ENCODE data around the gene SLC66A2. TPM values are rescaled to one million over a fixed set of nuclear protein-coding genes. Genes with fewer than 3 reads are reported as not detected.

SLC66A2 gene
- total RNA-seq, 3 donors from 2014 or later (not counting 1 experiment from before 2014, with no cell fraction given) = 51.2 to 62.4 (median 54.1) TPM

- intact Hi-C loops (cut with micrococcal nuclease) = no loop called here
- Histone ChIP-seq H3K27ac (ENCODE audit: low read length) (no peak overlapping the region), H3K9me3 (ENCODE audit: control insufficient read depth, insufficient read depth, low read length) (no peaks in the 10 kb centered on the region), H3K36me3 (ENCODE audit: control insufficient read depth, insufficient read depth, low read length) (no peaks in the 10 kb centered on the region), H3K27me3 (ENCODE audit: control insufficient read depth, insufficient read depth, low read length) (no peaks in the 10 kb centered on the region), H3K4me1 (ENCODE audit: control insufficient read depth, insufficient read depth, low read length) (no peaks in the 10 kb centered on the region), H3K4me3 (ENCODE audit: low read length) (no peak overlapping the region)
- ATAC-seq (no peak), DNase-seq (no peak)
- Mint-ChIP-seq H3K4me3 (no peak overlapping the region), H3K27me3 (ENCODE audit: low read depth in 2 of 2) (no peaks in the 10 kb centered on the region), H3K4me1 (no peaks in the 10 kb centered on the region), H3K9me3 (no peaks in the 10 kb centered on the region), H3K36me3 (no peaks in the 10 kb centered on the region), H3K27ac (no peak overlapping the region)
- 93% methylated on average over 15 of the region's 15 CpGs for WGBS (ENCODE audit: insufficient coverage)
- no peak for TF ChIP-seq CTCF (IDR thresholded peaks at IDR 0.05)
These were observed 75.9 kb downstream of the SLC66A2 start for GRCh38 chr18:79875531-79875919.

GRCh38 chr18:79874553-79875530 lies 76.6 kb downstream of the SLC66A2 start:
- WGBS (ENCODE audit: insufficient coverage) = 80% methylated on average over 22 of the region's 24 CpGs
- no peak for DNase-seq

GRCh38 chr18:79873449-79874110 lies 77.9 kb downstream of the SLC66A2 start:
- Histone ChIP-seq H3K27ac (ENCODE audit: low read length) (no peak overlapping the region), H3K36me3 (ENCODE audit: control insufficient read depth, insufficient read depth, low read length) (no peaks in the 10 kb centered on the region), H3K27me3 (ENCODE audit: control insufficient read depth, insufficient read depth, low read length) (no peaks in the 10 kb centered on the region), H3K9me3 (ENCODE audit: control insufficient read depth, insufficient read depth, low read length) (no peaks in the 10 kb centered on the region), H3K4me3 (ENCODE audit: low read length) (no peak overlapping the region), H3K4me1 (ENCODE audit: control insufficient read depth, insufficient read depth, low read length) (no peaks in the 10 kb centered on the region)
- intact Hi-C loops (cut with micrococcal nuclease) = no loop called here
- DNase-seq (no peak), ATAC-seq (no peak)
- H3K27ac Mint-ChIP-seq = no peak overlapping the region
- no peaks in the 10 kb centered on the region for H3K4me1 Mint-ChIP-seq
- no peaks in the 10 kb centered on the region for H3K36me3 Mint-ChIP-seq
- H3K27me3 Mint-ChIP-seq (ENCODE audit: low read depth in 2 of 2) = no peaks in the 10 kb centered on the region
- no peaks in the 10 kb centered on the region for H3K9me3 Mint-ChIP-seq
- TF ChIP-seq CTCF (IDR thresholded peaks at IDR 0.05) = no peak
- H3K4me3 Mint-ChIP-seq = no peak overlapping the region
- 86% methylated on average over 34 of the region's 34 CpGs for WGBS (ENCODE audit: insufficient coverage)

More at GRCh38 chr18:79874553-79875530, 76.6 kb downstream of the SLC66A2 start:
- no peak overlapping the region for H3K27ac ChIP-seq (ENCODE audit: low read length)
- no peaks in the 10 kb centered on the region for H3K9me3 ChIP-seq (ENCODE audit: control insufficient read depth, insufficient read depth, low read length)
- no peaks in the 10 kb centered on the region for H3K4me1 ChIP-seq (ENCODE audit: control insufficient read depth, insufficient read depth, low read length)
- no peaks in the 10 kb centered on the region for H3K4me1 Mint-ChIP-seq
- no peak overlapping the region for H3K27ac Mint-ChIP-seq
- no peak overlapping the region for H3K4me3 Mint-ChIP-seq
- no peak for ATAC-seq
- no peaks in the 10 kb centered on the region for H3K36me3 Mint-ChIP-seq
- intact Hi-C loops (cut with micrococcal nuclease) = no loop called here
- no peak overlapping the region for H3K4me3 ChIP-seq (ENCODE audit: low read length)
- H3K27me3 Mint-ChIP-seq (ENCODE audit: low read depth in 2 of 2) = no peaks in the 10 kb centered on the region
- no peaks in the 10 kb centered on the region for H3K9me3 Mint-ChIP-seq
- H3K27me3 ChIP-seq (ENCODE audit: control insufficient read depth, insufficient read depth, low read length) = no peaks in the 10 kb centered on the region
- no peaks in the 10 kb centered on the region for H3K36me3 ChIP-seq (ENCODE audit: control insufficient read depth, insufficient read depth, low read length)
- no peak for TF ChIP-seq CTCF (IDR thresholded peaks at IDR 0.05)
